K562 (cell line): ENCODE results near the gene HS3ST5. TPM values are rescaled to one million over a fixed set of nuclear protein-coding genes. Genes with fewer than 3 reads are reported as not detected.

ENCODE experiments used
- ATAC-seq: fragments of 200-7000 bp; cut with Tn5 transposase; 3 replicates; pipeline ENCODE4 v1.9.1; 2020; ENCODE audit warnings: moderate library complexity
- BruUV-seq: library from RNA; stranded (reverse); fragments of 400-500 nt; replicated peaks from 2 replicates; lab custom pipeline; 2021; lab: Mats Ljungman, UMichigan
- CTCF ChIA-PET: fragments of 300-600 bp; formaldehyde crosslinking; extraction: SDS; loops from one replicate; lab custom pipeline; 2021; ENCODE audit warnings: low intra/inter-chr PET ratio; lab: Yijun Ruan, JAX
- POLR2A ChIA-PET: fragments of 300-600, 350-650 bp; sonication (Branson Sonifier 250); formaldehyde crosslinking; extraction: SDS; loops from one replicate; lab custom pipeline; 2021; ENCODE audit warnings: antibody characterized with exemption, inconsistent platforms; lab: Yijun Ruan, JAX
- DNase-seq, 4 experiments: peaks; one replicate each; pipeline versions ENCODE4 v3.0.0 to v3.0.0-alpha.2; 2011 to 2018; ENCODE audit warnings: low spot score in 3 of 4, mixed read lengths in 3 of 4; ENCODE audit errors: extremely low read depth in 1 of 4
- FAIRE-seq: peaks from 2 replicates; lab custom pipeline; 2011; peaks lifted over from hg19 to GRCh38; lab: Jason Lieb, UNC
- H2AFZ ChIP-seq: 2 replicates; pipeline ENCODE4 v1.6.0; 2011; ENCODE audit warnings: low read depth, low read length, control low read depth, inconsistent platforms
- H3K27ac ChIP-seq: fragments of 200-600 bp; 3 replicates; pipeline ENCODE4 v1.8.0; 2011; ENCODE audit warnings: low read depth, mild to moderate bottlenecking, control low read depth, inconsistent platforms, low read length, moderate library complexity, mixed read lengths; ENCODE audit errors: extremely low read depth
- H3K27me3 ChIP-seq, 2 experiments: fragments of 300-600 bp in 1 of 2; 2 replicates in 1 of 2; 3 replicates in 1 of 2; pipeline versions ENCODE4 v1.6.0 to v1.8.0; 2011; ENCODE audit warnings: inconsistent platforms in 2 of 2, low read length in 2 of 2, mild to moderate bottlenecking in 1 of 2, mixed read lengths in 1 of 2, moderate library complexity in 1 of 2; ENCODE audit not compliant: control insufficient read depth in 2 of 2, insufficient read depth in 2 of 2
- H3K36me3 ChIP-seq: fragments of 300-600 bp; 3 replicates; pipeline ENCODE4 v1.8.0; 2011; ENCODE audit warnings: mild to moderate bottlenecking, low read length, inconsistent platforms; ENCODE audit not compliant: control insufficient read depth, insufficient read depth
- H3K4me1 ChIP-seq, 2 experiments: fragments of 200-600 bp in 1 of 2; replicated peaks in 1 of 2; 2 replicates in 1 of 2; 3 replicates in 1 of 2; pipeline versions ENCODE4 v1.5.1 to v1.8.0; 2011; ENCODE audit warnings: inconsistent platforms in 2 of 2, low read length in 2 of 2, mild to moderate bottlenecking in 1 of 2, mixed read lengths in 1 of 2, moderate library complexity in 1 of 2; ENCODE audit not compliant: control insufficient read depth in 2 of 2, insufficient read depth in 2 of 2
- H3K4me2 ChIP-seq: 2 replicates; pipeline ENCODE4 v1.6.1; 2011; ENCODE audit warnings: low read length, control low read depth, inconsistent platforms, mixed read lengths; ENCODE audit not compliant: insufficient read depth
- H3K4me3 ChIP-seq: fragments of 200-600 bp; sonication (generic), shearing (Covaris generic); 2 replicates; pipeline ENCODE4 v1.5.1; 2016; ENCODE audit warnings: control low read depth, inconsistent platforms
- H3K79me2 ChIP-seq: fragments of 200-600 bp; 3 replicates; pipeline ENCODE4 v1.8.0; 2011; ENCODE audit warnings: low read length, inconsistent platforms; ENCODE audit not compliant: control insufficient read depth, insufficient read depth
- H3K9ac ChIP-seq, 2 experiments: 2 replicates each; pipeline versions ENCODE4 v1.6.0 to v1.6.1; 2011; ENCODE audit warnings: low read depth in 2 of 2, low read length in 2 of 2, control low read depth in 1 of 2, inconsistent platforms in 1 of 2, mild to moderate bottlenecking in 1 of 2, mixed read lengths in 1 of 2; ENCODE audit not compliant: insufficient read depth in 1 of 2
- H3K9me1 ChIP-seq: one replicate; pipeline ENCODE4 v1.6.0; 2011; ENCODE audit warnings: inconsistent platforms, mild to moderate bottlenecking, low read length, moderate library complexity; ENCODE audit not compliant: control insufficient read depth, insufficient read depth
- H3K9me3 ChIP-seq: replicated peaks from 2 replicates; pipeline ENCODE4 v1.5.1; 2011; ENCODE audit warnings: low read depth, low read length, inconsistent platforms; ENCODE audit not compliant: control insufficient read depth, insufficient read depth
- H4K20me1 ChIP-seq: replicated peaks from 2 replicates; pipeline ENCODE4 v1.6.1; 2011; ENCODE audit warnings: low read length, inconsistent platforms, mixed read lengths; ENCODE audit not compliant: control insufficient read depth, insufficient read depth
- ATF3 ChIP-seq, 2 experiments: fragments of 450-650 bp in 1 of 2; sonication (generic) in 1 of 2; formaldehyde crosslinking in 1 of 2; IDR thresholded peaks in 1 of 2; conservative IDR thresholded peaks in 1 of 2; 2 replicates each; pipeline versions ENCODE4 v1.6.1 to v1.8.1; 2016 to 2023; ENCODE audit warnings: mild to moderate bottlenecking in 2 of 2, moderate library complexity in 2 of 2, inconsistent platforms in 1 of 2, missing genetic modification reagents in 1 of 2
- CHD1 ChIP-seq: fragments of 200-600 bp; sonication (generic); IDR thresholded peaks from one replicate; pipeline ENCODE4 v1.6.1; 2012; ENCODE audit warnings: mild to moderate bottlenecking, moderate library complexity, low read length, inconsistent platforms
- ELF2 ChIP-seq: fragments of 250-450 bp; sonication (Bioruptor Pico); IDR thresholded peaks from 2 replicates; pipeline ENCODE4 v1.5.0; 2021; ENCODE audit warnings: mild to moderate bottlenecking
- FIP1L1 ChIP-seq: fragments of 200-400 bp; formaldehyde crosslinking; IDR thresholded peaks from 2 replicates; pipeline ENCODE4 v1.6.1; 2018; ENCODE audit warnings: mild to moderate bottlenecking, low read depth, low read length; ENCODE audit not compliant: poor library complexity, severe bottlenecking
- FOXM1 ChIP-seq, 2 experiments: fragments of 450-650 bp in 1 of 2; sonication (generic) in 1 of 2; formaldehyde crosslinking in 1 of 2; IDR thresholded peaks; 2 replicates each; pipeline versions ENCODE4 v1.6.1 to v1.9.0; 2017 to 2022; ENCODE audit warnings: low read depth in 2 of 2, mild to moderate bottlenecking in 2 of 2, missing genetic modification reagents in 1 of 2, moderate library complexity in 1 of 2
- HDAC3 ChIP-seq: fragments of 450-650 bp; IDR thresholded peaks from 2 replicates; pipeline ENCODE4 v1.6.1; 2018; ENCODE audit warnings: borderline replicate concordance, mild to moderate bottlenecking, moderate library complexity; ENCODE audit not compliant: partially characterized antibody
- PHF21A ChIP-seq: fragments of 450-650 bp; IDR thresholded peaks from 2 replicates; pipeline ENCODE4 v1.6.1; 2017; ENCODE audit warnings: low read depth, borderline replicate concordance
- PML ChIP-seq: IDR thresholded peaks from 2 replicates; pipeline ENCODE4 v1.6.1; 2012; ENCODE audit warnings: low read length, inconsistent platforms
- RBM17 ChIP-seq: fragments of 200-400 bp; formaldehyde crosslinking; IDR thresholded peaks from 2 replicates; pipeline ENCODE4 v1.6.1; 2017; ENCODE audit warnings: low read depth, mild to moderate bottlenecking, low read length, borderline replicate concordance
- ZNF408 ChIP-seq: fragments of 250-450 bp; sonication (Bioruptor Pico); IDR thresholded peaks from 2 replicates; pipeline ENCODE4 v1.4.0; 2020; ENCODE audit warnings: low read depth, mild to moderate bottlenecking, moderate library complexity
- ZNF431 ChIP-seq: sonication (generic); formaldehyde crosslinking; IDR thresholded peaks from 2 replicates; pipeline ENCODE4 v1.8.0; 2022; ENCODE audit warnings: mild to moderate bottlenecking, missing genetic modification reagents
- ZNF584 ChIP-seq: fragments of 200-800 bp; sonication (Bioruptor generic); IDR thresholded peaks from 2 replicates; pipeline ENCODE4 v1.6.1; 2016; ENCODE audit warnings: low read depth, mild to moderate bottlenecking, missing genetic modification characterization, missing compliant biosample characterization
- ZNF644 ChIP-seq: fragments of 200-800 bp; sonication (Bioruptor generic); IDR thresholded peaks from 2 replicates; pipeline ENCODE4 v1.6.1; 2016; ENCODE audit warnings: low read depth, missing genetic modification characterization, missing compliant biosample characterization
- ZNF766 ChIP-seq: fragments of 200-800 bp; sonication (Bioruptor generic); conservative IDR thresholded peaks from 2 replicates; pipeline ENCODE4 v1.6.1; 2016; ENCODE audit warnings: missing genetic modification characterization, missing compliant biosample characterization
- WGBS: fragments of 100-300 bp; shearing (Covaris generic); methylation state at CpG from one replicate; pipeline ENCODE4 v1.1.6; 2016; ENCODE audit warnings: low coverage, mixed read lengths; ENCODE audit not compliant: insufficient coverage; ENCODE audit errors: missing lambda C conversion rate; 5-methylcytosine and 5-hydroxymethylcytosine counted together
- in situ Hi-C: fragments of 300-500 bp; cut with MboI; formaldehyde crosslinking; loops from 4 replicates; pipeline ENCODE4 v1.15.0; 2018; ENCODE audit warnings: inconsistent platforms, mixed read lengths
- intact Hi-C: fragments of 100-400 bp; cut with micrococcal nuclease; formaldehyde crosslinking; loops from 2 replicates; pipeline ENCODE4 v1.14.2; 2022
- polyA plus RNA-seq, 8 experiments: library from polyadenylated mRNA; depleted of rRNA in 4 of 8; stranded (reverse) in 5 of 8; unstranded in 3 of 8; fragments of >200 nt; fragmentation: Nextera tagmentation in 2 of 8; fragmentation: Illumina TruSeq in 1 of 8; extraction: Ambion mirVana in 2 of 8; extraction: Trizol in 1 of 8; gene quantifications; 2 replicates each; pipeline versions ENCODE4 v1.2.1 to v1.2.3, GENCODE V29; 2011 to 2014; ENCODE audit warnings: inconsistent platforms in 1 of 8, missing spikeins in 1 of 8
- total RNA-seq, 7 experiments: library from RNA; depleted of rRNA in 6 of 7; stranded (reverse); fragments of >200 nt in 6 of 7; fragmentation: Illumina TruSeq in 2 of 7; extraction: Trizol in 2 of 7; gene quantifications; 2 replicates each; pipeline versions ENCODE4 v1.2.1 to v1.2.3, GENCODE V29; 2011 to 2021; ENCODE audit warnings: low replicate concordance in 1 of 7
- TF ChIP-seq, protein P1 (sequence below): fragments of 450-650 bp; conservative IDR thresholded peaks from 2 replicates; pipeline ENCODE4 v1.6.1; 2016; ENCODE audit warnings: missing genetic modification characterization, low read depth, mild to moderate bottlenecking, control low read depth, missing compliant biosample characterization
- TF ChIP-seq, protein P2 (sequence below): fragments of 250-450 bp; sonication (Bioruptor Pico); IDR thresholded peaks from 2 replicates; pipeline ENCODE4 v1.8.0; 2022; ENCODE audit warnings: inconsistent platforms
- TF ChIP-seq, protein P3 (sequence below): fragments of 250-450 bp; sonication (Bioruptor Pico); IDR thresholded peaks from 2 replicates; pipeline ENCODE4 v1.8.0; 2022; ENCODE audit warnings: inconsistent platforms, mild to moderate bottlenecking, moderate library complexity, borderline replicate concordance

HS3ST5 gene
- total and polyA plus RNA-seq, 9 of the 15 experiments (the other 6 are each of a cell fraction or from before 2014, with no cell fraction given) = not detected

GRCh38 chr6:114258376-114258775 lies 84.4 kb downstream of the HS3ST5 start:
- Histone ChIP-seq H3K27me3 (no peaks in the 10 kb centered on the region), H4K20me1 (no peaks in the 10 kb centered on the region), H3K9ac (no peak overlapping the region), H3K79me2 (no peaks in the 10 kb centered on the region), H3K27ac (no peak overlapping the region), H2AFZ (no peak overlapping the region), H3K4me3 (no peak overlapping the region), H3K4me2 (no peak overlapping the region), H3K4me1 (no peaks in the 10 kb centered on the region), H3K36me3 (no peaks in the 10 kb centered on the region), H3K9me3 (no peaks in the 10 kb centered on the region), H3K9me1 (no peaks in the 10 kb centered on the region)
- ChIA-PET POLR2A (no interaction called here), CTCF (no interaction called here)
- intact Hi-C loops = no loop called here
- ATAC-seq = no peak
- WGBS = 0% methylated on average over 2 of the region's 2 CpGs
- TF ChIP-seq FOXM1 (IDR thresholded peaks at IDR 0.05; ENCODE audit: low read depth) (no peak), FOXM1 (CRISPR knock-in tag; IDR thresholded peaks at IDR 0.05; ENCODE audit: low read depth) (no peak), CHD1 (no peak), ZNF766 (CRISPR knock-in tag) (no peak), PML (no peak), ZNF408 (CRISPR knock-in tag) (no peak), HDAC3 (no peak), ZNF644 (tag) (no peak), ZNF431 (CRISPR knock-in tag) (no peak), FIP1L1 (no peak), PHF21A (no peak), RBM17 (no peak), ATF3 (IDR thresholded peaks at IDR 0.05) (no peak), ATF3 (CRISPR knock-in tag; conservative IDR thresholded peaks at IDR 0.05) (no peak), ELF2 (CRISPR knock-in tag) (no peak), ZNF584 (no peak)
- TF ChIP-seq, protein P1, sequence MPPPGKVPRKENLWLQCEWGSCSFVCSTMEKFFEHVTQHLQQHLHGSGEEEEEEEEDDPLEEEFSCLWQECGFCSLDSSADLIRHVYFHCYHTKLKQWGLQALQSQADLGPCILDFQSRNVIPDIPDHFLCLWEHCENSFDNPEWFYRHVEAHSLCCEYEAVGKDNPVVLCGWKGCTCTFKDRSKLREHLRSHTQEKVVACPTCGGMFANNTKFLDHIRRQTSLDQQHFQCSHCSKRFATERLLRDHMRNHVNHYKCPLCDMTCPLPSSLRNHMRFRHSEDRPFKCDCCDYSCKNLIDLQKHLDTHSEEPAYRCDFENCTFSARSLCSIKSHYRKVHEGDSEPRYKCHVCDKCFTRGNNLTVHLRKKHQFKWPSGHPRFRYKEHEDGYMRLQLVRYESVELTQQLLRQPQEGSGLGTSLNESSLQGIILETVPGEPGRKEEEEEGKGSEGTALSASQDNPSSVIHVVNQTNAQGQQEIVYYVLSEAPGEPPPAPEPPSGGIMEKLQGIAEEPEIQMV (tag) = no peak
- TF ChIP-seq, protein P2, sequence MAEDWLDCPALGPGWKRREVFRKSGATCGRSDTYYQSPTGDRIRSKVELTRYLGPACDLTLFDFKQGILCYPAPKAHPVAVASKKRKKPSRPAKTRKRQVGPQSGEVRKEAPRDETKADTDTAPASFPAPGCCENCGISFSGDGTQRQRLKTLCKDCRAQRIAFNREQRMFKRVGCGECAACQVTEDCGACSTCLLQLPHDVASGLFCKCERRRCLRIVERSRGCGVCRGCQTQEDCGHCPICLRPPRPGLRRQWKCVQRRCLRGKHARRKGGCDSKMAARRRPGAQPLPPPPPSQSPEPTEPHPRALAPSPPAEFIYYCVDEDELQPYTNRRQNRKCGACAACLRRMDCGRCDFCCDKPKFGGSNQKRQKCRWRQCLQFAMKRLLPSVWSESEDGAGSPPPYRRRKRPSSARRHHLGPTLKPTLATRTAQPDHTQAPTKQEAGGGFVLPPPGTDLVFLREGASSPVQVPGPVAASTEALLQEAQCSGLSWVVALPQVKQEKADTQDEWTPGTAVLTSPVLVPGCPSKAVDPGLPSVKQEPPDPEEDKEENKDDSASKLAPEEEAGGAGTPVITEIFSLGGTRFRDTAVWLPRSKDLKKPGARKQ (CRISPR knock-in tag) = no peak
- TF ChIP-seq, protein P3, sequence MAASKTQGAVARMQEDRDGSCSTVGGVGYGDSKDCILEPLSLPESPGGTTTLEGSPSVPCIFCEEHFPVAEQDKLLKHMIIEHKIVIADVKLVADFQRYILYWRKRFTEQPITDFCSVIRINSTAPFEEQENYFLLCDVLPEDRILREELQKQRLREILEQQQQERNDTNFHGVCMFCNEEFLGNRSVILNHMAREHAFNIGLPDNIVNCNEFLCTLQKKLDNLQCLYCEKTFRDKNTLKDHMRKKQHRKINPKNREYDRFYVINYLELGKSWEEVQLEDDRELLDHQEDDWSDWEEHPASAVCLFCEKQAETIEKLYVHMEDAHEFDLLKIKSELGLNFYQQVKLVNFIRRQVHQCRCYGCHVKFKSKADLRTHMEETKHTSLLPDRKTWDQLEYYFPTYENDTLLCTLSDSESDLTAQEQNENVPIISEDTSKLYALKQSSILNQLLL (CRISPR knock-in tag) = no peak
- in situ Hi-C loops = no loop called here
- BruUV-seq = no TSS peak
- no peak for FAIRE-seq
- DNase-seq = no peak
